Stromal cell of bone marrow (primary cell): ENCODE results near the gene STARD9.
"Not testable (repeated sequence)": the region's sequence is repeated elsewhere in the genome, so short reads cannot be mapped to it uniquely, and the experiment has no call there.

ENCODE experiments used
- DNase-seq: peaks from one replicate; pipeline ENCODE4 v3.0.0-alpha.2; 2012; ENCODE audit warnings: low read depth

Gene STARD9

DNA sequence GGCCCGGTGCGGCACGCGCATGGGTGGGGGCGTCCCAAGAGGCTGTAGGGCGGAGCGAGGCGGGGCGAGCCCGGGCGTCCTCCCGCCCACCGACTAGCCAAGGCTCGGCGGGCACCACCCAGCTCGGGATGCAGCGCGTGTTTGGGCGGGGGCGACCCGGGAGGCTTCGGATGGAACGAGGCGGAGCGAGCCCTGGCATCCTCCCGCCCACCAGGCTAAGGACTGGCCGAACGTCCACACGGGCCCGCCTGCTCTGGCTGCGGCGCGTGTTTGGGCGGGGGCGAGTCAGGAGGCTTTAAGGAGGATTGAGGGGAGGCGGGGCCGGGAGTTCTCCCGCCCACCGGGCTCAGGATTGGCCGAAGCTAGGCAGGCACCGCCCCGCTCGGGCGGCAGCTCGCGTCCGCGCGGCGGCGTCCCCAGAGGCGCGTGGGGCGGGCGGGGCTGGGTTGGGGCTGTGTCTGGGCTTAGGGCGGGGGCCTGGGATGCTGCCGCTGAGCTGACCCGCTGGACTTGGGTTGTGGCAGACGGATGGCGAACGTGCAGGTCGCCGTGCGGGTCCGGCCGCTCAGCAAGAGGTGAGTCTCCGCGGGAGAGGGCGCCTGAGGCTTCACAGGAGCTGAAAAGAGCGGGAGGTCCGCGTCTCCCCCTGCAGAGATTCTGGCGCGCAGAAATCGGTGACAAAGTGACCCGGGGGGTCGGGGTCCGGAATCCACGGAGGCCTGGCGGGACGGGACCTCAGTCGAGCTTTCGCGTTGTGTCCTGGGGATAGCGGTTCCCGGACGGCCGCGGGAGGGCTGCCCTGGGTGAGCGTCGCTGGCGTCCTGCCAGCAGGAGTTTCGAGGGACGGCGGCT is at the start of gene STARD9:
Gene STARD9 (plus strand): TSS at position 419 of the 852 bp plus-strand sequence. CDS start 110 bp downstream, at position 529.
- peak; percentile 97 for DNase-seq

DNA sequence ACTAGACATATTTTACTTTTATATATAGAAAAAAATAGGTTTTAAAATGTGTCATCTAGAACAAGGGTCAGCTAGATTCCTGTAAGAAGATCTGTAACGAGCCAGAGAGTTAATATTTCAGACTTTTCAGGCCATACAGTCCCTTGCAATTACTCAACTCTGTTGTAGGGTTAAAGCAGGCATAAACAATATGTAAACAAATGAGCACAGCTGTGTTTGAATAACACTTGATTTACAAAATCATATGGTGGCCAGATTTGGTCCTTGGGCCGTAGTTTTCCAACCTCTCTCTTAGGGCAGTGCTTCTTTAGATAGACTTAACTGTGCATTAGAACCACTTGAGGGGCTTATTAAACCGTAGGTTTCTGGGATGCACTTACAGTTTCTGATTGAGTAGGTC is 46.4 kb upstream of the STARD9 start:
- DNase-seq: no peak

DNA sequence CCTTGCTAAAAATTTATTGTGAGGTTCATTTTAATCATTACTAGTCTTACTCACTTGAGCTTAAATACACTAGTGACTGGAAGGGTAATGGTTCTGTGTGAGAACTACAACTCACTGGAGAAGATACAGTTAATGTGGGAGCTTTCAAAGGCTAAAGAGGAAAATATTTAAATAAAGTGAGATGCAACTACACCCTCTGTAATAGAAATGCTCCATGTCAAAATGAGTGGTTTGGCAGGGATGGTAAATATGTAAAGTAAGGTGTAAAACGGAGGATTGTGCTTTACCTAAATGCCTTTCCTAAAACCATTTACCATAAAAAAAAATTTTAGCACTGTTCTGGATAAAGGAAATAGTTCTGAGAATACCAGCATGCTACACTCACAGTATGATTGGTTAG is 42.2 kb upstream of the STARD9 start:
- DNase-seq: no peak

DNA sequence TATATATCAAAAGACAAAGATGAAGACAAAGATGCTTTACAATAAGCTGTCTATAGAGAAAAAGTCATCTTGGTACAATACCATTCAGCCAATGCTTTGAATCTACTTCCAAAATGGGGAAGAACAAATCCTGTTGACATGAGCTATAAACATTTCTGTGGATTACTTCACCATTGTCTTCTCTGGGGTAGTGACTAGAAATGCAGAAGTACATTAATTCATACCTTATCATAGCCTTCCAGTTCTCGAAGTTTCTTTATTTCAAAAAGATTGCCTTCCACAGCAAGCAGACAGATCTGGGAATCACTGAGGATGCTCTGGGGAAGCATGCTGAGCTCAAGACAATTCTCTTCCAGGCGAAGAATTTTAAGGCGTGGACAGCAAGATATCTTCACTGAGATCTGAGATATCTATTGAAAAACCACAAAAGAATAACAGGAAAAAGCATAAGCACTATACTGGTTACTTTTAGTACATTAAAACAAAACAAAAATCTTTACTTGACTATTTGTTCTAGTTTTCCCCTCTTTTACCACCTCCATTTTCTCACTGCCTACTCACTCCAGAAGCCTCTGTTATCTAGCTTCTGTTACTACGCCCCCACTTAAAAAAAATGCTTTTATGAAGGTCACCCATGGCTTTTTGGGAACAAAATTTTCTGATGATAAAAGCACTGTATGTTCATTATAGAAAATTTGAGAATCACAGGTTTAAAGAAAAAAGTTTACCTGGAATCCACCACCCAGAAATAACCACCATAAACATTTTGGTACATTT is 30.4 kb upstream of the STARD9 start:
- no peak for DNase-seq

DNA sequence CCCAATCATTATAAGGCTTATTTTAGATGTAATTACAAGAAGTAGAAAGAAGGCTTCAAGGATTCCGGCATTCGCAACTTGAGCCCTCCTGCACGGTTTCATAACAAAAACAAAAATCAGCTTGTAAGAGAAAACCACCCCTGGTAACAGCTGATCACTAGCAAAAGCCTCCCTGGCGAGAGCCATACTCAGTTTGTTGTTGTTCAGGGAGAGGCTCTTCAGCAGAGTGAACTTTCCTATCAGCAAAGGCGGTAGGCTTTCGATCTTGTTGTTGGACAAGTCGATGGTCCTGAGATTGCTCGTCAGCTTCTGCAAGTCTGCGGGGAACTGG is 27.5 kb upstream of the STARD9 start:
- peak; percentile 11 for DNase-seq

DNA sequence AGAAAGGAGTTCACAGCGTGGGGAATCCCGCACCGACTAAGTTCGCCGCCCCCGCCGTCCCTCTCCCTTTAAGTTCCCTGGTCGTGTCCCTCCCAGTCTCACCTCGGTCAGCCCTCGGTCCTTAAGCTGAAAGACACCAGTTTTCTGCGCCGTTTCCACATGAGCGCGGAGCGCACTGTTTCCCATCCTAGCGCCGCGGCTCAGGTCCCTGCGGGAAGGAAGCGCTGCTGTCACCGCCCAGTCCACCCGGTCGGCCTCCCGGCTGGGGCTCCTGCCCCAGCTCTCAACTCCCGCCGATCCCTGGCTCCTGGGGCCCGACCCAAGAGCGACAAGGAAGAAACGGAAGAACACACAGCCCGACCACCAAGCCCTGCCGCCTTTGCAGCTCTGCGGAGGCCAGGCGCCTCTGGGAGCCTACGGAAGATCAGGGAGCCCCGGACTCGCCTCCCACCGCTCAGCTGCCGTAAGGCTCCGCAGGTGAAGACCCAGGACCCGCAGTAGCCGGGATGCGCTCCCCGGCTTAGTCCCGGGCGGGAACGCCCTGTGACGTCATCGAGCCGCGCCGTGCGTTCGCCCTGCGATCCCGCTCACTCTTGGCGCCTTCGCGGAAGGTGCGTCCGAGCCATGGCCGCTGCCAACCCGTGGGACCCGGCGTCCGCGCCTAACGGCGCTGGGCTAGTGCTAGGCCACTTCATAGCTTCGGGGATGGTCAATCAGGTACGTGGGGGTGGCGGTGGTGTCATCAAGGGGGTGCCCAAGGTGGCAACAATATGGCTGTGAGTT is 27.0 kb upstream of the STARD9 start, which contains the start of the genes HAUS2 and LRRC57:
Gene HAUS2 (plus strand): TSS at position 590 of the 783 bp plus-strand sequence. CDS start 35 bp downstream, at position 625.
Gene LRRC57 (minus strand): TSS at position 545 of the 783 bp plus-strand sequence. CDS start 359 bp downstream, at position 186.
- peak; percentile 50 for DNase-seq

DNA sequence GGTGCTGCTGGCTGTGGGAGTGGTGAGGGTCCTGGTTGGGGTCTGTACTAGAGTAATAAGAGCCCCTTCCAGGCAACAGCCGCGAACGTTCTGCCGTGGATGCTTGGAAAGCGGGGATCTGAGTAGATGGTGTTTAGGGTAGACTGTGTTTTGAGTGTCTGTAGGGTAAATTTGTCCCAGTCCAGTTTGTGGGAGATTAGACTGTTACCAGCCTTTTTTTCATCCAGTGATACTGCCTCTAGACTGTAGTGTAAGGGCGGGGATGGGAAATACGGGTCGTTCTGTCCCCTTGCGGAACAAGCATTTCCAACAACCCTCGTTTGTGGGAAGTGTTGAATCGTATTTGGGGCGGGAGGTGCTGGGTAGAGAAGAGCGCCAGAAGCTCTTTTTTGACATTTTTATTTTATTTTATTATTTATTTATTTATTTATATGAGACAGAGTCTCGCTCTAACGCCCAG is 26.3 kb upstream of the STARD9 start:
- DNase-seq: no peak

DNA sequence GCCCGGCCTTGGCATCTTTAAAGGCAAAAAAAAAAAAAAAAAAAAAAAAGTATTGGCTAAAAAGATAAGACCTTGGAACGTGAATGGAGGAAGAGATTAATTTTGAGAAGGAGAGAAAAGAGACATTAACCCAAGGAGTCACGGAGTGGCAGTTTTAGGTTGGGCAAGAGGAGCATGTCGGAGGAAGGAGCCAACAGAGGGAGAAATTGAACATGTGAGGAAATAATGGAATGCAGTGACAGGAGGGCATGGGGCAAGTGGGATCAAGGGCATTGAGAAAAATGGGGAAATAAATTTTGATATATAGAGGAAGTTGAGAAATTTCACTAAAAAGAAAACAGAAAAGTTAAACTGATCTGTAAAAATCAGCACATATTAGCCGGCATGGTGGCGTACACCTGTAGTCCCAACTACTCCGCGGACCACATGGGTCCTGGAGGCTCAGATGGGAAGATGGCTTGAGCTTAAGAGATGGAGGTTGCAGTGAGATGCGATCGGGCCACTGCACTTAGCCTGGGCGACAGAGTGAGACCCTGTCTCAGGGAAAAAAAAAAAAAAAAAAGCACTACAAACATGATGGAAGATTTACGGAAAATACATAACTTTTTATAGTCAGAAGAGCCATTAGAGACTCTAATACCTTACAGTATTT is 25.5 kb upstream of the STARD9 start:
- DNase-seq: no peak

DNA sequence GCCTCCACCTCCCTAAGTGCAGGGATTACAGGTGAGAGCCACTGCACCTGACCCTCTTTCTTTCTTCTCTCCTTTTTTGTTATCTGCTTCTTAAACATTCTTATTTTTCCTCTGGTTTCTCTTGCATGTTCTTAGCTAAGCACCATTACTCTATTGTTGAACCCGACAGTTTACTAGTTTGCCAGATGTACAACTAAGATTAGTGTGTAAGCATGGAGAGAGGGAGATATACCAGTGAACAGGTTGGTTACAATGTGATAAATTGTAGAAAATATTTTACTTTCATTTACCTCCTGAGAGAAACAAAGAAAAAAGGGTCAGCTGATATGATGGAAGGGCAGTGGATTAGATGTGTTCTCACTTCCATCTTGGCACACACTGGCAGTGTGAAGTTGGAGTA is 21.9 kb upstream of the STARD9 start:
- no peak for DNase-seq

DNA sequence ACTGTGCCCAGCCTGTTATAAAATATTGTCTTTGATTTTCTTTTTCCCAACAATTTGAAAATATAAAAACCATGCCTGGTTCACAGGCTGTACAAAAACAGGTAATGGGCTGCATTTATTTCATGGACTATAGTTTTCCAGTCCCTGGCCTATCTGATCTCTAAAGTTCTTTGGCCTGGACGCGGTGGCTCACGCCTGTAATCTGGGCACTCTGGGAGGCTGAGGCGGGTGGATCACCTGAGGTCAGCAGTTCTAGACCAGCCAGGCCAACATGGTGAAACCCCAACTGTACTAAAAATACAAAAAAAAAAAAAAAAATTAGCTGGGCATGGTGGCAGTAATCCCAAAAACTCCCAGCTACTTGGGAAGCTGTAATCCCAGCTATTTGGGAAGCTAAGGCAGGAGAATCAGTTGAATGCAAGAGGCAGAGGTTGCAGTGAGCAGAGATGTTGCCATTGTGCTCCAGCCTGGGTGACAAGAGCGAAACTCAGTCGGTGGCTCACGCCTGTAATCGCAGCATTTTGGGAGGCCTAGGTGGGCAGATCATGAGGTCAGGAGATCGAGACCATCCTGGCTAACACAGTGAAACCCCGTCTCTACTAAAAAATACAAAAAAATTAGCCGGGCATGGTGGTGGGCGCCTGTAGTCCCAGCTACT is 18.7 kb upstream of the STARD9 start:
- DNase-seq: not testable (repeated sequence)

DNA sequence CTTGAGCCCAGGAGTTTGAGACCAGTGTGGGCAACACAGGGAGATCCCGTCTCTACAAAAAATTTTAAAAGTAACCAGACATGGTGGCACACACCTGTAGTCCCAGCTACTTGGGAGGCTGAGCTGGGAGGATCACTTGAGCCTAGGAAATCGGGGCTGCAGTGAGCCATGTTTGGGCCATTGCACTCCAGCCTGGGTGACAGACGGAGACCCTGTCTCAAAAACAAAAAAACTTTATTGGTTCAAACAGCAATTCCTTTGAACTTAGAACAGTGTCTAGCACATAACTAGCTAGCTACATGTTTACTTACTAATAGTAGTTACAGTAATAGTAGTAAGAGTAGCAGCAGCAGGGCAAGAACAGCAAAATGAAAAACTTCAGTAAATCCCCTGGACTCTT is 16.7 kb upstream of the STARD9 start:
- no peak for DNase-seq

DNA sequence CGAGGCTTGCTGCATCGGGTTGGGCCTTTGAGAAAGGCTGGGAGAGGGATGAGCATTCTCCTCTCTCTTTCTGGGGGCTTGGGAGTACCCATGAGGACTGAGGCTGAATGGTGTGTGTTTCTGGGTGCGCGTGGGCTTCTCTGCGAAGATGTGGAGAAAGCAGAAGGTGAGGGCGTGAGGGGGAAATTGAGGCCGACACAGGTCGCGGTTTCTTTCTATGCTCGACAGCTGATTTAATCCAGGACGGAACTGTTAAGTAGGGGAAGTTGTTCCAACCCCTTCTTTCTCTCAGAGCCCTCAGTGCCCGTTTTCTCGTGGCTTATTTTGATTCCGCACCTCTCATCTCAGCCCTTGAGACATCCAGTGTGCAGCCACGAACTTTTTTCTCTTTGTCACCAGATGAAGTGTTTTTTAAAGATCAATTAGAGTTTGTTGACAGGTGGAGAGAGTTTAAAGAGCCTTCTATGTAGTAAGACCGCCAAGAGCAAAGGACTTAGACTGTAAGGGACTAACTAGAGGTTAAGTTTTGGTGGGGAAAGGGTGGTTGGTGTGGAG is 711 bp downstream of the STARD9 start:
- no peak for DNase-seq

DNA sequence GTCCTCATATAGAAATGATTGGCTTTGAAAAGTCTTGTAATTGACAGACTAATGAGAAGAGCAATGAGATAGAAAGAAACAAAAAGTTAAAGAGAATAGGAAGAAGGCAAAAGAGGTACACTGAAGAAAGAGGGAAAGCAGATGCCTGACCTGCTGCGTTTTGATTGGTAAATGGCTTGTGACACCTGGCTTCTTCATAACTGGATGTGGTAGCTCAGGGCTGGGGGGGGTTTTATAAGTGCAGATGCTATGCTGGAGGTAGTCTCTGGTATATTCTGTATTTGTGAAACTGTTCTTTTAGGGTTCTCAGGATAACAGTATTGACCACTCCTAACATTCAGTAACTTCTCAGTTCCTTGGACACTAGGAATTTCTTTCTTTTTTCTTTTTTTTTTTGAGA is 1.4 kb downstream of the STARD9 start:
- no peak for DNase-seq

DNA sequence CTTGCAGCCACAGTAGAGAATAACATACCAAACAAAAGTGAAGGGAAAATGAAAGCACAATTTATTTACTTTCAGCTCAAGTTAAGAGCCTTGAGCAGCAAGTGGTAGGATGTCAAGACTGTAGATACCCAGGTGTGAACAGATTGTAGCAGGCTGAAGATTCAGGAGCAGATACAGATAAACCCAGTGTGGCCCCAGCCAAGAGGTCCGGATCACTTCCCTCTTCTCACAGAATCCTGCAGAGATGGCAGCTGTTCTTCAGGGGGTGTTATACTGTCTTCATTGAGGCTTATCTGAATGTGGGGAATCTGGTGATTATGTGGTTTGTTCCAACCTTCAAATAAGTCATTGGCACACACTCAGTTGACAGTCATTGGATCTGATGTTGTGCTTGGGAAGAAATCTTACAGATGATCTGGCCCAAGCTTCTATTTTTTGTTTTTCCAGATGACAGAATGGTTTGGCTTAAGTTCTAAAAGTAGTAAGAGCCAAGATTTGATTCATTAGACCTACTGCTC is 2.2 kb downstream of the STARD9 start:
- DNase-seq: peak; percentile 83

DNA sequence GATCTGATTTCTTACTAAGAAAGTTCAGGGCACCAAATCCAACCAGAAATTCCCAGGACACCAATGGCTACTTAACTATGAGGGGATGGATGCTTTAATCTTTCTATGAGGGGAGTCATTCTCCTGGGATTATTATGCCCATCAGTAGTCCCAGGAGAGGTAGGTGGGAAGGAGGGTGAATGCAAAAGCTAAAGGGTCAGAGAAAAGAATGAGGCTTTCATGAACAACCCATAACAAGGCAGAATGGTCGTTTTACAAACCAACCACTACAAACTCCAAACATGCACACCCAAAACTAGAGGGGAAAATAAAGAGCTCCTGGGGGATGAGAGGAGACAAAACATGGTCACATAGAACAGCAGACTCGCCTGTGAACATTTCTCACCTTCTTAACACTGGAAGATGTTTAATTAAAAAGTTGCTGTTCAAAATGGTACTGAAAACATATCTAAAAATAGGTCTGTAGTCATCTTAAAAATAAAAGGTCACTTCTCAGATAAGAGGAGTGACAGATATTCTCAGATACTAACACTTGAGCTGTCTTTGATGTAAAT is 3.7 kb downstream of the STARD9 start:
- DNase-seq: no peak

DNA sequence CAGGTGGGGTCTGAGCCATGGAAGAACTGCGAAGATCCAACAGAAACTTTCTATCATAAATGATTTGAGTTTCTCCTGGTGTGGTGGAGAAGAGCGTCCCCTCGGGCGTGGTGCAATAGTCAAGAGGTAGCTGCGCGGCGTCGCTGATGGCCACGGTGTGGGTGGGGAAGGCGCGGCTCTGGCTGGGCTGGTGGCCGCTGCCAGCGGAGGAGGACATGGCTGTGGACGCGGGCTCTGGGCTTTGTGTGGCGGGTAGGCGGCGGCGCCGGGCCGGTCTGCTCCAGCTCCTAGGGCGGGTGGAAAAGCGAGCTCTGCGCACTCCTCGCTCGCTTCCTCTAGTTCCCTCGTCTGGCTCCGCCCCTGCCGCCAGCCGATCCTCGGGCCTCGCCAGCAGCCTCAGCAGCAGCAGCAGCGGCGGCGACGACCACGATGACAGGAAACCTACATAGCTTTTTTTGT is 5.9 kb downstream of the STARD9 start:
- peak; percentile 48 for DNase-seq

DNA sequence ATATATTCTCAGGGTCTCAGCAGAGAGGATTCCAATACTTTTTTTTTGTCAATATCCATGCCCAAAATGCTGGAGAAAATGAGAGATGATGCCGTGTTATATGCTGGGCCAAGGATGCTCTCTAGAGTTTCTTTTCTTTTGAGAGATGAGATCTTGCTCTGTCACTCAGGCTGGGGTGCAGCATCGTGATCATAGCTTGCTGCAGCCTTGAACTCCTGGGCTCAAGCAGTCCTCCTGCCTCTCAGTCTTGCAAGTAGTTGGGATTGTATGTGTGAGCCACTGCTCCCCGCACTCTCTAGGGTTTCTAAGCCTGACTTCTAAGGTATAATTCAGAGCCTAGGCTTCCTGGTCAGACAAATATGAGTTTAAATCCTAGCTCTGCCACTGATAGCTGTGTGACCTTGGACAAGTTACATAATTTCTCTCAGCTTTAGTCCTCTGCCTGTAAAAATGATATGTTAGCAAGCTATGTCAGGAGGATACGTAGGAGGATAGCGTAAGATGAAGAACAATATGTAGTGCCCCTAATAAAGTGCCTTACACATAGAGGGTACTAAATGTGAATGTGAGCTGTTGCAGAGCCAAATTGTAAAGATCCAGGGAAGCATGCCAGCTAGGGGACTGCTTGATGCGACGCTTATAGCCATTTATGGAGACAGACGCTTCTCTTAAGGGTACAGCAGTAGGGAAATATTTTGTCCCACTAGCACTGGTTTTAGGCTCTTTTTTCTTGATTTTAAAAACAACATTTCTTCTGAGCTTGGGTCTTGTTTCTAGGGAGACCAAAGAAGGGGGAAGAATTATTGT is 7.4 kb downstream of the STARD9 start:
- DNase-seq: no peak

DNA sequence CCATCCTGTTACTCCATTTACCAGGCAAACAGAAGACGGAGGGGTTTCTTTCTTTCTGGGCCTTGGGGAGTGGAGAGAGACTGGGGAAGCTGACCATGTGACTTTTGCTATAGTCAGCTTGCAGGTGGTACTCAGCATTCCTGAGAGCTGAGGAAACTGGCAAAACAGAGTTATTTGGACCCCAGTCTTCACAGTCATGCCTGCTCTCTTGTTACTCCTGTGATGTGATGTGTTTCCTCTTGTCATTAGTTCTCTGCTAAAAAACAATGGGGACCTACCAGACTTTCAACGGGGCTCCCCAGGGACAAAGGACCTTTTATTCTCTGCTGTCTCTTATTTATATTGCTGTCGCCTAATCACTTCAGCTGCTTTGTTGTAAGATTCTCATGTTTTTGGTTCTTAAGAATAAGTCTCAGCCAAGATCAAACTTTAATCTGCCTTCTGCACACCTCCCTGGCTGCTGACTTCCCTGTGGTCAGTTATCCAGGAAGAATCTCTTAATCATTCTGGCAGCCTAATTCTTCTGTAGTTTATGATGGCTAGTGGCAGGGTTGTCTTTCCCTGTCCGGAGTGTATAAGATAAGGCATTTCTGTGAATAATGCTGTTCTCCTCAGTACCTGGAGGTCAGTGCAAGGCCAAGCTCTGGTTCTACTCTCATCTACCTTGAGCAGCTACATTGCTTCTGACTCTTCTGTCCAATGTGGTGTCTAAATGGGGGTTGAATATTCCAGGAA is 8.8 kb downstream of the STARD9 start:
- DNase-seq: no peak
